22Rv1 (cell line): ENCODE data around the gene LTBP2.

Source experiments
- H3K27ac ChIP-seq: fragments of 450-650 bp; 2 replicates; pipeline ENCODE4 v1.5.1; 2017
- CTCF ChIP-seq: fragments of 450-650 bp; IDR thresholded peaks from 2 replicates; pipeline ENCODE4 v1.5.1; 2017; ENCODE audit warnings: mild to moderate bottlenecking
- ZFX ChIP-seq: fragments of 450-650 bp; IDR thresholded peaks from 2 replicates; pipeline ENCODE4 v1.6.1; 2017; ENCODE audit warnings: antibody characterized with exemption, borderline replicate concordance

LTBP2 gene

GRCh38 chr14:74594606-74595005 is 17.4 kb downstream of the LTBP2 start:
- no peak overlapping the region for H3K27ac ChIP-seq
- TF ChIP-seq ZFX, result no peak
- TF ChIP-seq CTCF, result no peak

- TF ChIP-seq ZFX, result no peak
- H3K27ac ChIP-seq, result no peak overlapping the region
These were observed 18.0 kb downstream of the LTBP2 start for GRCh38 chr14:74594029-74594428.

- H3K27ac ChIP-seq, result no peak overlapping the region
- TF ChIP-seq CTCF, result no peak
- TF ChIP-seq ZFX, result no peak
These were observed 18.6 kb downstream of the LTBP2 start for GRCh38 chr14:74593241-74593953.

- H3K27ac ChIP-seq, result no peak overlapping the region
- TF ChIP-seq ZFX (no peak), CTCF (no peak)
These were observed 19.4 kb downstream of the LTBP2 start for GRCh38 chr14:74592476-74593201.

GRCh38 chr14:74591899-74592298 is 20.1 kb downstream of the LTBP2 start:
- no peak for TF ChIP-seq CTCF
- no peak for TF ChIP-seq ZFX
- no peak overlapping the region for H3K27ac ChIP-seq

GRCh38 chr14:74591394-74591793 is 20.6 kb downstream of the LTBP2 start:
- H3K27ac ChIP-seq, result no peak overlapping the region
- TF ChIP-seq ZFX (no peak), CTCF (no peak)

GRCh38 chr14:74589291-74589879 is 22.7 kb downstream of the LTBP2 start:
- TF ChIP-seq ZFX, result no peak
- no peak for TF ChIP-seq CTCF
- H3K27ac ChIP-seq, result no peak overlapping the region
